ENCODE results near the gene MZB1.

- TF ChIP-seq, protein P1, sequence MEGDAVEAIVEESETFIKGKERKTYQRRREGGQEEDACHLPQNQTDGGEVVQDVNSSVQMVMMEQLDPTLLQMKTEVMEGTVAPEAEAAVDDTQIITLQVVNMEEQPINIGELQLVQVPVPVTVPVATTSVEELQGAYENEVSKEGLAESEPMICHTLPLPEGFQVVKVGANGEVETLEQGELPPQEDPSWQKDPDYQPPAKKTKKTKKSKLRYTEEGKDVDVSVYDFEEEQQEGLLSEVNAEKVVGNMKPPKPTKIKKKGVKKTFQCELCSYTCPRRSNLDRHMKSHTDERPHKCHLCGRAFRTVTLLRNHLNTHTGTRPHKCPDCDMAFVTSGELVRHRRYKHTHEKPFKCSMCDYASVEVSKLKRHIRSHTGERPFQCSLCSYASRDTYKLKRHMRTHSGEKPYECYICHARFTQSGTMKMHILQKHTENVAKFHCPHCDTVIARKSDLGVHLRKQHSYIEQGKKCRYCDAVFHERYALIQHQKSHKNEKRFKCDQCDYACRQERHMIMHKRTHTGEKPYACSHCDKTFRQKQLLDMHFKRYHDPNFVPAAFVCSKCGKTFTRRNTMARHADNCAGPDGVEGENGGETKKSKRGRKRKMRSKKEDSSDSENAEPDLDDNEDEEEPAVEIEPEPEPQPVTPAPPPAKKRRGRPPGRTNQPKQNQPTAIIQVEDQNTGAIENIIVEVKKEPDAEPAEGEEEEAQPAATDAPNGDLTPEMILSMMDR (IDR thresholded peaks at IDR 0.05) = no peak
- peak in 1 of 4 donors; percentile 0 for TF ChIP-seq POLR2A (IDR thresholded peaks at IDR 0.05)
Measured at GRCh38 chr5:139404484-139404840, 14.7 kb upstream of the MZB1 start.

Measured in esophagus squamous epithelium (tissue), 4 donors.